GM19035 (cell line): ENCODE results near the gene SPART.

ENCODE experiments used
- ATAC-seq: cut with Tn5 transposase; IDR thresholded peaks from one replicate; pipeline ENCODE4 v1.9.1; 2021; ENCODE audit not compliant: unreplicated experiment

Gene SPART

DNA sequence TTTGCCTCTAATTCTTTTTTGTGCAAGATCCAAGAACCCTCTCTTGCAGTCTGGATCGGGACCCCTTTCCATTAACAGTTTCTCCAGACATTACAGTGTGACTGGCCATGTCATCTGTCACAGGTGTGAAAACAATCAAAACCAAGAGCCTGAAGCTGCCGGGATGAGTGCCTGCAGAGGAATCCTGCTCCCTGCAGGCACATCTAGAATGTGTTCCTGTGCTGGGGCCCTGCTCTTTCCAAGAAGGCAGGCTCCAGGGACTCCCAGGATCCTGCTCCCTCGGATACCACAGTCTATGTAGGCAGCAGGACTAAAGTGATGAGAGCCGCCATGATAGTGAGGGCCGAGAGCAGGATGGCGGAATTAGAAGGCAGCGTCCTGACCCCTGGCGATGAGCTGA is 87.4 kb downstream of the SPART start:
- no peak for ATAC-seq
